ENCODE measurements around the gene ZC2HC1C.
A peak's percentile ranks its signal among the peaks of the same experiment; 100 is the strongest.

ZC2HC1C gene

GRCh38 chr14:75098682-75099081 lies 29.2 kb downstream of the ZC2HC1C start:
- DNase-seq (ENCODE audit: insufficient read length, low spot score) (no peak), FAIRE-seq (no peak)
- no peak for TF ChIP-seq POU2F2 (IDR thresholded peaks at IDR 0.05; ENCODE audit: low read depth, low read length)
- no peak for TF ChIP-seq PAX5 (IDR thresholded peaks at IDR 0.05; ENCODE audit: insufficient read depth, low read length, severe bottlenecking)
- no peak for TF ChIP-seq POLR2AphosphoS5 (IDR thresholded peaks at IDR 0.05; ENCODE audit: low read depth, low read length)
- TF ChIP-seq TAF1 (IDR thresholded peaks at IDR 0.05; ENCODE audit: low read depth, low read length), result no peak
- TF ChIP-seq SPI1 (IDR thresholded peaks at IDR 0.05; ENCODE audit: low read depth, low read length), result no peak
- TF ChIP-seq POLR2A (IDR thresholded peaks at IDR 0.05; ENCODE audit: low read depth, low read length), result no peak

DNA sequence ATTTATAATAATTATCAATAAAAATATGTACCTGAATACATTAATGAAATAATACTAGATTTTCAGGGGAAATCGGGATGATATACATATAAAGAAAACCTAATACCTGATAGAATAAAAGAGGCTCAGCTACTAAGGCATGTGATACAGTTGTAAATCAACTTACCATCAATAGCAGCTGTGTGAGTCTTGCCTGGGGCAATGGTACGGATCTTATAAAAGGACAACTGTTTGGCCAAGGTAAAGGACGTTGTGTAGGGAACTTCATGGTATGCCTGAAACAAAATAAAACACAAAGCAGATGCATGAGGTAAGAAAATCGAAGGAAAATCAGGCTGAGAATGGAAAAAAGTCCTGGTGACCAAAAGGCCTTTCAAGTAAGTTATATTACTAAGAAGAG lies 32.0 kb downstream of the ZC2HC1C start:
- TF ChIP-seq POU2F2 (IDR thresholded peaks at IDR 0.05; ENCODE audit: low read depth, low read length) (no peak), SPI1 (IDR thresholded peaks at IDR 0.05; ENCODE audit: low read depth, low read length) (no peak), TAF1 (IDR thresholded peaks at IDR 0.05; ENCODE audit: low read depth, low read length) (no peak), POLR2AphosphoS5 (IDR thresholded peaks at IDR 0.05; ENCODE audit: low read depth, low read length) (no peak), POLR2A (IDR thresholded peaks at IDR 0.05; ENCODE audit: low read depth, low read length) (no peak), PAX5 (IDR thresholded peaks at IDR 0.05; ENCODE audit: insufficient read depth, low read length, severe bottlenecking) (no peak)
- no peak for DNase-seq (ENCODE audit: insufficient read length, low spot score)
- no peak for FAIRE-seq

GRCh38 chr14:75107186-75107585 lies 37.7 kb downstream of the ZC2HC1C start:
- TF ChIP-seq PAX5 (IDR thresholded peaks at IDR 0.05; ENCODE audit: insufficient read depth, low read length, severe bottlenecking) (no peak), SPI1 (IDR thresholded peaks at IDR 0.05; ENCODE audit: low read depth, low read length) (no peak), POLR2A (IDR thresholded peaks at IDR 0.05; ENCODE audit: low read depth, low read length) (no peak)
- DNase-seq (ENCODE audit: insufficient read length, low spot score) (no peak), FAIRE-seq (peak; percentile 72)

DNA sequence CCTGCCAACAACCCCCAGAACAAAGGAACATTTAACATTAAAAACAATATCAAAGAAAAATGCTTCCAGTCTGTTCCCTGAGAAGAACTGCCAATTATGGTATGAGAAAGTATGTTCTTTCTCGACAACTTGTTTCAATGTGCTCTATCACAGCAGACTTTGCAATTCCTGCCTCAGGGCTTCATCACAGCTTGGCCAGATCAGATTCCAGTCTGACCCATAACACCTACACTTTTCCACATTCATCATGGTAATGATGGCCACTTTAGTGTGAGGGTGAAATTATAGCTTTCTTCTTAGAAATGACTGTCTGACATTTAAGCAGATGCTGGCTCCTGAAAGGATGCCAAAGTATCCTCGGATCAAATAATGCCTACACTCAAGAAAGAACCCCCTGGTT lies 40.4 kb downstream of the ZC2HC1C start:
- FAIRE-seq (no peak), DNase-seq (ENCODE audit: insufficient read length, low spot score) (no peak)
- TF ChIP-seq POU2F2 (IDR thresholded peaks at IDR 0.05; ENCODE audit: low read depth, low read length) (no peak), TAF1 (IDR thresholded peaks at IDR 0.05; ENCODE audit: low read depth, low read length) (no peak), POLR2A (IDR thresholded peaks at IDR 0.05; ENCODE audit: low read depth, low read length) (no peak), PAX5 (IDR thresholded peaks at IDR 0.05; ENCODE audit: insufficient read depth, low read length, severe bottlenecking) (no peak), SPI1 (IDR thresholded peaks at IDR 0.05; ENCODE audit: low read depth, low read length) (no peak), POLR2AphosphoS5 (IDR thresholded peaks at IDR 0.05; ENCODE audit: low read depth, low read length) (no peak)

DNA sequence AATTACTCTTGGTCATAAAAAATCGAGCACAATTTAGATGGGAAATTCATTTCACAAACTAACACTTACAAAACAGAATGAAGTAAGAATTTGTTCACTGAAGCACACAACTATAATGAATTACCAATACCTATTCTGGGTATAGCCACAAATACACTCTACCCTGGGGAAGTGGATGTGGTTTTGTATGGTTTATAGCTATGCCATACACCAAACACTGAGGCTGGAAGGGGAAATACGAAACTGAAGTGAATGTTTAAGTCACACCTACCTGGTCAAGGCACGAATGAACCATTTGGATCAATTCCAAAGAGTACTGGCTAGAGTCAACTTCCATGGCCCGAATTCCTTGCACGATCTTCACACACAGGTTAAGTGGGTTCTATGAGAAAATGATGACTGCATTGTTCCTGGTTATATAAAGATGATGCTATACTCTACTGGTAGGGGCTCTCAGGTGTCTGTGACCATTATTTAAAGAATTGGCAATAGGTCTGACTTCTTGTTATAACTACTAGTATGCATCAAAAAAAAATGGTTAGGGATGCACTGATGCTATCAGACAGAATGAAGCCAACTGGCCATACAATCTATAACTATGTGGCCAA lies 44.6 kb downstream of the ZC2HC1C start:
- FAIRE-seq (peak; percentile 75), DNase-seq (ENCODE audit: insufficient read length, low spot score) (no peak)
- TF ChIP-seq PAX5 (IDR thresholded peaks at IDR 0.05; ENCODE audit: insufficient read depth, low read length, severe bottlenecking), result no peak
- no peak for TF ChIP-seq POLR2AphosphoS5 (IDR thresholded peaks at IDR 0.05; ENCODE audit: low read depth, low read length)
- TF ChIP-seq TAF1 (IDR thresholded peaks at IDR 0.05; ENCODE audit: low read depth, low read length), result no peak
- no peak for TF ChIP-seq POLR2A (IDR thresholded peaks at IDR 0.05; ENCODE audit: low read depth, low read length)
- TF ChIP-seq SPI1 (IDR thresholded peaks at IDR 0.05; ENCODE audit: low read depth, low read length), result no peak
- TF ChIP-seq POU2F2 (IDR thresholded peaks at IDR 0.05; ENCODE audit: low read depth, low read length), result no peak

- FAIRE-seq (no peak), DNase-seq (ENCODE audit: insufficient read length, low spot score) (no peak)
- TF ChIP-seq TAF1 (IDR thresholded peaks at IDR 0.05; ENCODE audit: low read depth, low read length) (no peak), POLR2AphosphoS5 (IDR thresholded peaks at IDR 0.05; ENCODE audit: low read depth, low read length) (no peak), POU2F2 (IDR thresholded peaks at IDR 0.05; ENCODE audit: low read depth, low read length) (no peak)
Observed at GRCh38 chr14:75119056-75119455, 49.6 kb downstream of the ZC2HC1C start.

DNA sequence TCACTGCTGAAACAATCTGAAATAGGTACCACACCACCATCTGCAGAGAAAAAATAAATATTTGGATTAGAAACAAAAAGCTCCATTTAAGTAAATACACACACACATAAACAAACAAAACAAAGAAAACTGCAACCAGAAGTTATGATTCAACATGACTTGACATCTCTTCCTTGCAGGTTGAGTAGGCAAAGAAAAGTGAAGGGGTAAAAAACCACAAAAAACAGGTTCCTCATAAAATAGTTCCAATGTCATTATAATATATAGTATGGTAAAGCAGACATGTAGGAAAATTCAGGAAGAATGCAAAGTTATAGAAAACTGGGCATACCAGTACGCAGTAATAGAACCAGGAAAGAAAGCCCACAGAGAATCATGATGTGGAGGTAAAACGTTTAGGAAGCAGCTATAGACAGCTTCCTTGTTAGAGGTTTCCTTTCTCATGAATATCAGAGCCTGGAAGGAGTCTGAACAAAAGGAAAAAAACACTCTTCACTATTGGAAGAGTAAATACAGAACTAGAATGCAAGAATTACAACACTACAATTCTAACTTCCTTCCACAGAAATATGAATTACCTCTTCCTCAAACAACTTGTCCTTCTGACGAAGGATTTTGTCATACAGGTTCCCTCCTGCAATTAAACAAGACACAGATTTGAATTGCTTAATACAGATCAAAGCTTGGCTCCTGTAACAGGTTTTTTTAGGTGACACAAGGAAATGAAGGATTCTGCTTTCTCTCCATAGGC lies 51.3 kb downstream of the ZC2HC1C start:
- FAIRE-seq (no peak), DNase-seq (ENCODE audit: insufficient read length, low spot score) (no peak)
- TF ChIP-seq POLR2AphosphoS5 (IDR thresholded peaks at IDR 0.05; ENCODE audit: low read depth, low read length) (no peak), SPI1 (IDR thresholded peaks at IDR 0.05; ENCODE audit: low read depth, low read length) (no peak), TAF1 (IDR thresholded peaks at IDR 0.05; ENCODE audit: low read depth, low read length) (no peak), POU2F2 (IDR thresholded peaks at IDR 0.05; ENCODE audit: low read depth, low read length) (no peak), POLR2A (IDR thresholded peaks at IDR 0.05; ENCODE audit: low read depth, low read length) (no peak), PAX5 (IDR thresholded peaks at IDR 0.05; ENCODE audit: insufficient read depth, low read length, severe bottlenecking) (no peak)

GRCh38 chr14:75121552-75121951 lies 52.1 kb downstream of the ZC2HC1C start:
- FAIRE-seq (no peak), DNase-seq (ENCODE audit: insufficient read length, low spot score) (no peak)
- TF ChIP-seq POLR2AphosphoS5 (IDR thresholded peaks at IDR 0.05; ENCODE audit: low read depth, low read length) (no peak), POLR2A (IDR thresholded peaks at IDR 0.05; ENCODE audit: low read depth, low read length) (no peak), TAF1 (IDR thresholded peaks at IDR 0.05; ENCODE audit: low read depth, low read length) (no peak), PAX5 (IDR thresholded peaks at IDR 0.05; ENCODE audit: insufficient read depth, low read length, severe bottlenecking) (no peak), SPI1 (IDR thresholded peaks at IDR 0.05; ENCODE audit: low read depth, low read length) (no peak), POU2F2 (IDR thresholded peaks at IDR 0.05; ENCODE audit: low read depth, low read length) (no peak)

- no peak for DNase-seq (ENCODE audit: insufficient read length, low spot score)
- TF ChIP-seq PAX5 (IDR thresholded peaks at IDR 0.05; ENCODE audit: insufficient read depth, low read length, severe bottlenecking) (no peak), POLR2A (IDR thresholded peaks at IDR 0.05; ENCODE audit: low read depth, low read length) (no peak), TAF1 (IDR thresholded peaks at IDR 0.05; ENCODE audit: low read depth, low read length) (no peak), SPI1 (IDR thresholded peaks at IDR 0.05; ENCODE audit: low read depth, low read length) (no peak), POU2F2 (IDR thresholded peaks at IDR 0.05; ENCODE audit: low read depth, low read length) (no peak), POLR2AphosphoS5 (IDR thresholded peaks at IDR 0.05; ENCODE audit: low read depth, low read length) (no peak)
- no peak for FAIRE-seq
Observed at GRCh38 chr14:75123991-75124390, 54.5 kb downstream of the ZC2HC1C start.

All from GM12891 (cell line).